HL-60 (cell line): ENCODE data around the gene PPM1H.
"Not testable (repeated sequence)": the region's sequence is repeated elsewhere in the genome, so short reads cannot be mapped to it uniquely, and the experiment has no call there.

Experiments
- DNase-seq, 2 experiments: peaks; one replicate each; pipeline ENCODE4 v3.0.0-alpha.2; 2010 to 2020; ENCODE audit warnings: low read depth in 1 of 2, low spot score in 1 of 2
- H3K27ac ChIP-seq: fragments of 250-450 bp; sonication (Bioruptor Pico); replicated peaks from 2 replicates; pipeline ENCODE4 v1.5.1; 2020; ENCODE audit warnings: mild to moderate bottlenecking, moderate library complexity
- H3K27me3 ChIP-seq: fragments of 250-450 bp; sonication (Bioruptor Pico); 2 replicates; pipeline ENCODE4 v1.5.1; 2021; ENCODE audit warnings: mild to moderate bottlenecking, moderate library complexity; ENCODE audit not compliant: insufficient read depth, poor library complexity, severe bottlenecking
- H3K4me3 ChIP-seq: replicated peaks from 2 replicates; pipeline ENCODE4 v1.5.1; 2011; ENCODE audit warnings: mild to moderate bottlenecking, control low read depth, low read length; ENCODE audit not compliant: insufficient read depth
- CTCF ChIP-seq: IDR thresholded peaks from one replicate; pipeline ENCODE4 v1.5.1; 2011; ENCODE audit warnings: low read length, control low read depth, inconsistent platforms; ENCODE audit not compliant: insufficient read depth
- GABPA ChIP-seq: IDR thresholded peaks from 2 replicates; pipeline ENCODE4 v1.6.1; 2012; ENCODE audit warnings: low read depth
- POLR2AphosphoS5 ChIP-seq: IDR thresholded peaks from 2 replicates; pipeline ENCODE4 v1.6.1; 2012; ENCODE audit warnings: low read depth
- REST ChIP-seq: IDR thresholded peaks from 2 replicates; pipeline ENCODE4 v1.6.1; 2012; ENCODE audit warnings: low read depth; ENCODE audit not compliant: insufficient replicate concordance
- SPI1 ChIP-seq: IDR thresholded peaks from 2 replicates; pipeline ENCODE4 v1.6.1; 2012; ENCODE audit warnings: low read depth, mild to moderate bottlenecking, borderline replicate concordance

PPM1H gene

GRCh38 chr12:62761658-62762057 is 173.3 kb downstream of the PPM1H start:
- no peak for DNase-seq
- TF ChIP-seq GABPA (no peak), CTCF (no peak)

DNA sequence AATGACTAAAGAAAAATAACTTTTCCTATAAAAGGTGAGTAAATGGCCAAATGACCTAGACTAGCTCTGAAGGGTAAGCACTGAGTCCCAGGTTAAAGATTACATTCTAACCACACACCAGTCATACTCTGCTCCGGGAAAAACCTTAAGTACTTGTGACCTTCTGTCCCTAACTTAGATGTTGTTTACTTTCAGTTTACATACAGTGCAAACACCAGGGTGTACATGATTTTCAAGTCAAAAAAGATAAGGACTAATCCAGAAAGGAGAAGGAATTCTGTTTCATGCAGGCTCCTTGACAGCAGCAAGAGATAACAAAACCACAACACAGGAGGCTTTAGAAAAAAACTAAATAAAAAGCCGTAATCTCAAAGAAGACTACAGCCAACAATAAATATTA is 174.2 kb downstream of the PPM1H start:
- H3K27me3 ChIP-seq: no peaks in the 10 kb centered on the region
- DNase-seq: no peak
- no peak overlapping the region for H3K27ac ChIP-seq
- no peak overlapping the region for H3K4me3 ChIP-seq
- no peak for TF ChIP-seq CTCF

More at GRCh38 chr12:62761658-62762057, 173.3 kb downstream of the PPM1H start:
- Histone ChIP-seq H3K27ac (no peak overlapping the region), H3K27me3 (no peaks in the 10 kb centered on the region), H3K4me3 (no peak overlapping the region)

DNA sequence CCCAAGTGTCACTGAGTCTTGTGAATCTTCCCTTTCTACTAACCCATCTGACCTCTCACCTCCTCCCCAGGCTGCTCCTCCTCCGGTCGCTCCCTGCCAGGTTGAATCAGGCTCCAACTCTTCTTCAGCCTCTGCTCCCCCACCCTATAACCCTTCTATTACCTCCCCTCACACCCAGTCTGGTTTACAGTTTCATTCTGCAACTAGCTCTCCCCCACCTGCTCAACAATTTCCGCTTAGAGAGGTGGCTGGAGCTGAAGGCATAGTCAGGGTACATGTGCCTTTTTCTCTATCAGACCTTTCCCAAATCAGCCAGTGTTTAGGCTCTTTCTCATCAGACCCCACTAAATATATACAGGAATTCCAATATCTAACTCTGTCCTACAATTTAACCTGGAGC is 174.6 kb downstream of the PPM1H start:
- H3K4me3 ChIP-seq, H3K27ac ChIP-seq, H3K27me3 ChIP-seq, DNase-seq: not testable (repeated sequence)

DNA sequence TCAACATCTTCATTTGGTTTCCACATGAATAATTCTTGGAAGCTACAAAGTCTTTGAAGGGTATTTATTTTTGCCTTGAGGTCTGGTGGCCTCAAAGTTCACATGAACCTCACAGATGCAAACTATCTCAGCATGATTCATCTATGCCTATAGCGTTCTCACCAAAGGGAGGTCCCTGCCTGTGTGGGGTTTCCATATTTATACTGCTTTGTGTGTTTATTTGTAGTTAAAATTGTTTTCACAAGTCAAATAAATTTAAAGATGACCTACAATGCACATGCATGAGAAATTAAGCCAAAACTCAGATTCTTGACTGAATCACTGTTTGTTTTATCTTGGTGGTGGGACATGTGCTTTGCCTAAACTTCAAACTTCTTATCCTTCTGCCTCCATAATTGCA is 176.7 kb downstream of the PPM1H start:
- H3K27me3 ChIP-seq: no peaks in the 10 kb centered on the region
- no peak overlapping the region for H3K4me3 ChIP-seq
- no peak overlapping the region for H3K27ac ChIP-seq
- DNase-seq: no peak
- no peak for TF ChIP-seq SPI1
- TF ChIP-seq REST: no peak
- TF ChIP-seq CTCF: no peak
- no peak for TF ChIP-seq POLR2AphosphoS5
- TF ChIP-seq GABPA: no peak

- no peak overlapping the region for H3K4me3 ChIP-seq
- H3K27ac ChIP-seq: no peak overlapping the region
- no peaks in the 10 kb centered on the region for H3K27me3 ChIP-seq
- TF ChIP-seq SPI1 (no peak), POLR2AphosphoS5 (no peak), GABPA (no peak), REST (no peak)
- no peak for DNase-seq
Observed at GRCh38 chr12:62757048-62757447, 177.9 kb downstream of the PPM1H start.
